HG03521 (cell line): ENCODE results near the gene MTHFD1.

Experiments
- ATAC-seq: cut with Tn5 transposase; IDR thresholded peaks from one replicate; pipeline ENCODE4 v1.9.1; 2021; ENCODE audit warnings: mild to moderate bottlenecking, moderate library complexity; ENCODE audit not compliant: unreplicated experiment

The MTHFD1 gene

GRCh38 chr14:64405295-64405694 lies 17.1 kb downstream of the MTHFD1 start:
- no peak for ATAC-seq

DNA sequence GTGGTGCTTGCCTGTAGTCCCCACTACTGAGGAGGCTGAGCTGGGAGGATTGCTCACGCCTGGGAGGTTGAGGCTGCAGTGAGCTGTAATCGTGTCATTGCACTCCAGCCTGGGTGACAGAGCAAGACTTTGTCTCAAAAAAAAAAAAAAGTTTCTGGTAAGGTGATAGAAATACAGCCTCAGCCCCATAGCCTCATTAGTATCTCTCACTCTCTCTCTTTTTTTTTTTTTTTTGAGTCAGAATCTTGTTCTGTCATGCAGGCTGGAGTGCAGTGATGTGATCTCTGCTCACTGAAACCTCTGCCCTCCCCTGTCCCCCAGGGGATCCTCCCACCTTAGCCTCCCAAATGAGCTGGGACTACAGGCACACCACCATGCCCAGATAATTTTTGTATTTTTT lies 19.2 kb downstream of the MTHFD1 start:
- ATAC-seq: no peak

- no peak for ATAC-seq
These were observed 21.2 kb downstream of the MTHFD1 start for GRCh38 chr14:64409126-64409920.

DNA sequence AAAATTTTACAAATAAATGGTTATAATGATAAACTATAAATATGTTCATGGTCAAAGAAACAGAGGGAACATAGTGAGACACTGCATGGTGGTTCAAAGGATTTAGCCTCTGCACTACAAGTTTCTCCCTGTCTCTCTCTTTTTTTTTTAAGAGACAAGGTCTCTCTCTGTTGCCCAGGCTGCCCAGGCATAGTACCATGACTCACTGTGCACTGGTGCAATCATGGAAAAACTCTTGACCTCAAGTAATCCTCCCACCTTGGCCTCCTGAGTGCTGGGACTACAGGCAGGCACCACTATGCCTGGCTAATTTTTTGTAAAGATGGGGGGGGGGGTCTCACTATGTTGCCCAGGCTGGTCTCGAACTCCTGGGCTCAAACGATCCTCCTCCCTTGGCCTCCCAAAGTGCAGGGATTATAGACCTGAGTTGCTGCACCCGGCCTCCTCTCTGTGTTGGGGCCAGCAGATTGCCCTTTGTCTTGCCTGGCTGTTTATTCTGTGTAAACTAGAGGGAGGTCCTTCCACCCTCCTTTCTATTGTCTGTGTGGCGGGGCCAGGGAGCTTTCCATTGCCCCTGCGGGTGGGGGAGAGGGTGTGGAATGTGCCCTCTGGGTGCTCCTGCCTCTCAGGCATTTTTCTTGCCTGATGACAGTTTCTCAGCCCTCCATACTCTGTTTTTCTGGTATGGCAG lies 22.1 kb downstream of the MTHFD1 start:
- ATAC-seq: no peak

GRCh38 chr14:64411001-64411400 lies 22.8 kb downstream of the MTHFD1 start:
- no peak for ATAC-seq

- no peak for ATAC-seq
These were observed 24.1 kb downstream of the MTHFD1 start for GRCh38 chr14:64412237-64412636.

DNA sequence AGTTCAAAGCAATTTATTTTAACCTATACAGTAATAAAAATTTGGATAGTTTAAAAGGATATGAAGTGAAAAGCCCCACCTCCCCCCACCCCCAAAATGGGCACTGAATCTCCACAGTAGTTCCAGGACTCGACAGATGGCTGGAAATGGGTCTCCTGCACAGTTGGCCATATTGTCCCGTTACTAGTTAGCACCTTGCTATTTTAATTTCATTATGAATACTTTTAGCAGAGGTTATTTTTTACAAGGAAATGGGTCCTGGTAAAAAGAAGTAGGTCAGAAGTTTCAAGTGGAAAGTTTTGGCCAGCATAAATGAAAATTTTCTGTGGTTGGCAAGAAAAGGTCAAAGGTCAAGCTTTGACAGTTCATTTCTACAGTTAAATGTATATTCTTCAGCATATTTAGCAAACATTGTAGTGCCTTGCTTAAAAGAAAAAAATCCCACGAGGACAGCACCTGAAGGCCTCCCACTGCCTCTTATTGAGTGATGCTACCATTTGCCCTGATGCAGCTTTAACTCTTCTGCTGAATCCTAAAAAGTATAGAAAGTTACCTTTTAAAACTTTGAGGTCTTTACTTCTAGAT lies 28.3 kb downstream of the MTHFD1 start:
- ATAC-seq: no peak

DNA sequence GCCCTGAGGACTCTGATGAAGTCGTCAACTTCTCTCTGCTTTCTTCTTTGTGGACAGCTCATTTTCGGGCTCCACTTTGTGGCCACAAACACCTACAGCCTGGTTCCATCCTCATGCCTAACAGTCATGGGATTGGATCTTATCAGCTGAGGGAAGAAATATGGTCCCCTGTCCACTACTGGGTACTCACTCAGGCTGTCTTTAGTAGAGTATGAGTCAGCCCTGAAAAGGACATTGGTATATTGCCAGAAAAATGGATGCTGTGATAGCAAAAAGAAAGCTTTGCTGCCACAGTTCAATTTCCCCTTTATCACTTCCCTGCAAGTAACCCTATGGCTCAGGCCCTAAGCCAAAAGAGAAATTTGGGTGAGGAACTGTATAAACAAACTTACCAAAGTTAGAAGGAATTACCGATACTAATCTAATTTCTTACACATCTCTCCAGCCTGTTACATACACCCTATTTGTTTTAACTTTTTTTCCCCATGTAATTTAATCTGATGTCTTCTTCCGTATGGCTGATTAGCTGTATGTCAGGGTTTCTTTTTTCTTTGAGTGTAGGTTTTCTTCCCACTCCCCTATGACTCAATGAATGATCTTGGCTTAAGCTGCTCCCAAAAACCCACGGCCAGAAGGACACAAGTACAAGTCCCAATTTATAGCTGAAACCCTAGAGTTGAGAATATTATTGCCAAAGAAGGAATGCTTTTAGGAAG lies 29.1 kb downstream of the MTHFD1 start:
- ATAC-seq: no peak

DNA sequence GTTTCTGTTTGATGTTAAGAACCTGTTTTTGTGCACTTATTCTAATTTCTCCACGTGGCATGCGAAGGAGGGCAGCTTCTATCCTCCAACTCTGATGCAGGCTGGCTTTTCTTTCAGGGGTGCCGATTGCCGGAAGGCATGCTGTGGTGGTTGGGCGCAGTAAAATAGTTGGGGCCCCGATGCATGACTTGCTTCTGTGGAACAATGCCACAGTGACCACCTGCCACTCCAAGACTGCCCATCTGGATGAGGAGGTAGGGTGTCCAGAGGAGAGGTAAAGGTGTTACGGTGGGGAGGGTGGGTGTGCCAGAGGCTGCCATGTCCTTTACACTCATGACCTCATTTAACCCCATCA lies 29.6 kb downstream of the MTHFD1 start:
- ATAC-seq: no peak

DNA sequence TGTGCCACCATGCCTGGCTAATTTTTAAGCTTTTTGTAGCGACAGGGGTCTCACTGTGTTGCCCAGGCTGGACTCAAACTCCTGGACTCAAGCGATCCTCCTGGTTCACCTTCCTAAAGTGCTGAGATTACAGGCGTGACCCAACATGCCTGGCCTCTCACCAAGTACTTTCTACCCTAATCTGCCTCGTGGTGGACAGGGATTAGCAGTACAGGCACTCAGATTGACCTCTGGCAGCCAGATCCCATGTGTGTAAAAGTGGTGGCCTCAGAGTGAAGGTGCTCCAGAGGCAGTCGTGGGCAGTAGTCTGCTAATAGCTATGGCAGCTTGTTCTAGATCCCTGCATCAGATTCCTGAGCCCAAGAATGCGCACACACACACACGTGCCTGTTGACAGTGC lies 30.9 kb downstream of the MTHFD1 start:
- ATAC-seq: no peak

- ATAC-seq: no peak
These were observed 33.0 kb downstream of the MTHFD1 start for GRCh38 chr14:64421166-64421565.

- no peak for ATAC-seq
These were observed 33.9 kb downstream of the MTHFD1 start for GRCh38 chr14:64422005-64422404.

GRCh38 chr14:64422756-64423155 lies 34.6 kb downstream of the MTHFD1 start:
- ATAC-seq: no peak

DNA sequence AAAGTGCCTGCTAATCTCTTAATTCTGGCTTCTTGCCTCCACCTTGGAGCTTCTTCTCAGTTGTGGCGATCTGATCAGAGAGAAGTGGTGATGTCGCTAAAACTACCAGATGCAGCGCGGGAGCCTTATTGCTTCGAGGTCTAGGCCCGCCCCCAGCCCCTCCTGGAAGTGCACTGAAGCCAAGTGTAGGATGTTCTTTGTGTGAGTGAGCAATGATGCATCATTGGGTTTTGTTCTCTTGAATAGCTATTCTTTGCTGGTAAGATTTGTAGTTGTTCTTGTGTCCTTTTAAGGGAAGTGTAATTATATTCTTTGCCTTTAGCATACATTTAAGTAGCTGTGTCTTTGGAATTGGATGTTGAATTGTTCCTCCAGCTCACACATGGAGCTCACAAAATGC lies 35.8 kb downstream of the MTHFD1 start:
- ATAC-seq: no peak

DNA sequence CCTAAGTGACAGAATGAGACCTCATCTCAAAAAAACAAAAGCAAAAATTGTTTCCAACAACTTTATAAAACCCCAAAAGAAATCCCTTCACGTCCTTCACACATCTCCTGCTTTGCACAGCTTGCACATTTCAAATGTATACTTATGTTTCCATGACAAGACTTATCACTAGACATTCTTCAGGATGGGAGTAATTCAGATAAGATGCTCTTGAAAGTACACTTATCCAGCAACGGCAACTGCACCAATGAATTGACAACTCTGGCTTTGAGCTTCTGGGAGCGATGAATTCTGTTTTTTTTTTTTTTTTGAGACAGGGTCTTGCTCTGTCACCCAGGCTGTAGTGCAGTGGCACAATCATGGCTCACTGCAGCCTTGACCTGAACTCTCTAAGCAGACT lies 46.4 kb downstream of the MTHFD1 start:
- ATAC-seq: no peak

- ATAC-seq: no peak
These were observed 50.2 kb downstream of the MTHFD1 start for GRCh38 chr14:64438181-64438841.

- ATAC-seq: no peak
These were observed 51.0 kb downstream of the MTHFD1 start for GRCh38 chr14:64439141-64439540.

DNA sequence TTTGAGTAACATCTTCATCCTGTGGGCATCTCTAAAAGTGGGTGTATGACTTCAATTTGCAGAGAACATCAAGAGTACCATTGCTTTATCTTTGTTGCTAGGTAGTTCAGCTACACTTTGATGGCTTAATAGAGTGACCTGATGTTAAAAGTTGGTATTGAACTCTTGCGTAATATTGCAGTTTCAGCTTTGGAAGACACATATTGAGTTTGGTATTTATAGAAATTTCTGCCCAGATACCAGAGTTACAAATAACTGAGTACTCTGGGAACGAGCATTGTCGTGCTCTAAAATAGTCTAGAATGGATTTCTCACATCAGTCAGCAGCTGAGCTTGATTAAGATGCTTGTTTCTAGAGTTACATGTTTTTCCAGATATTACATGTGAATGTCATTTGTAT lies 52.3 kb downstream of the MTHFD1 start:
- no peak for ATAC-seq

GRCh38 chr14:64442300-64442988 lies 54.3 kb downstream of the MTHFD1 start:
- no peak for ATAC-seq

DNA sequence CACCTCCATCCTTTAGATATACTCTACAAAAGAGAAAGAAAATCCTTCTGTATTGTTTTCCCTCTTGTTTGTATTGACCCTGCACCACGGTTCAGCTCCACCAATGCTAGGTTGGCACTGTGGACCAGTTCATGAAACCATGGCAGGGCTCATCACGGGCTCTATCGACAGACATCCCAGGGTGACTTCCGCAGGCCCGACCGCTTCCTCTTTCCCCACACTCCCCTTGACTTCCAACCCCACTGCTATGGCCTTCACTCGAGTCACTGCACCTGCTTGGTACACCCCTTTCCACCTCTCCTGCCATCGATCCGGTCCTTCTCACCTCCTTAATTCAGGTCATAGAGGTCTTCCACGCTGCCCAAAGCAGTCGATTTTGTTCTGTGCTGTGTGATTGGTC lies 56.0 kb downstream of the MTHFD1 start:
- no peak for ATAC-seq
